Loucy (cell line): ENCODE results near the gene POLH.

Source experiments
- CTCF ChIP-seq: fragments of 200-600 bp; sonication (generic); conservative IDR thresholded peaks from 2 replicates; pipeline ENCODE4 v1.5.1; 2014; ENCODE audit warnings: mild to moderate bottlenecking, antibody characterized with exemption, low read length
- EZH2phosphoT487 ChIP-seq: fragments of 200-600 bp; IDR thresholded peaks from 2 replicates; pipeline ENCODE4 v1.6.1; 2018; ENCODE audit warnings: antibody characterized with exemption, mild to moderate bottlenecking, moderate library complexity, borderline replicate concordance

- no peak for TF ChIP-seq CTCF
- TF ChIP-seq EZH2phosphoT487, result no peak
Observed at GRCh38 chr6:43604174-43604573, 28.2 kb downstream of the POLH start.
